HG03280 (cell line): ENCODE results near the gene SASS6.

Source experiments
- ATAC-seq: cut with Tn5 transposase; IDR thresholded peaks from one replicate; pipeline ENCODE4 v1.9.1; 2021; ENCODE audit warnings: mild to moderate bottlenecking, moderate library complexity; ENCODE audit not compliant: unreplicated experiment

The SASS6 gene

DNA sequence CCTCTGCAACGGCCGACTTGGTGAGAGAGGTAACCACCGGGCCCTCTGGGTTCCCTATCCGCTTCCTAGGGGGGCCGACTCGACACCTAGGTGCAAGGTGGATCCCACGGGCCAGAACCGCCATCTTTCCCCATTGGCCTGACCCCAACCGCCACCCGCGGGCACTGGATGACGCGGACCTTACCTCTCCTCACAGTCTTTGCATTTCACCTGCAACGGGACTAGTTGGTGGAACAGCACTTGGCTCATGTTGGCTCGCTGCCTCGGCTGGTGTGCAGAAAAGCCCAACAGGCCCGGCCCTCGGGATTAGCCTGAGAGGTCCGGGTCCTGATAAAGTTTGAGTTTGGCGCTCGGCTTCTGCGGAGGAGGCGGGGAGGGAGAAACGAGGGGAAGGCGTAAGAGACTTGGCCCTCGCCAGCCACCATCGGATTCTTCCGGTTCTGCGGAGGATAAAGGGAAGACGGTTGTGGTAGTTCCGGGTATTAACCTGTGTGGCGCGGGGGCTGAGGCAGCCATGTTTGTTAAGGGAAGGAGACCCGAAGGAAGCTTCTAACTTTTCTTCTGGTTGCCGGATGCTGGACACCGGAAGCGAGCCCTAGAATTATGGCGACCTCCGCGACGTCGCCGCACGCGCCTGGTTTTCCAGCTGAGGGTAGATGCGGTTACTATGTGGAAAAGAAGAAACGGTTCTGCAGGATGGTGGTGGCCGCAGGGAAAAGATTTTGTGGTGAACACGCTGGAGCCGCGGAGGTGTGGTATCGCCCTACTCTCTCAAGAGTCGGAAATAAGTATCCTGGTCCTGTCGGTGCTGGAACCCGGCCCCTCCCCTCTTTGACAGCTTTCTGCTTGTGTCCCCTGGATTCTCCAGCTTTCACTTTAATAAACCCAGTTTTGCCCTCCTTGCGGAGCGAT lies at the start of gene SASS6, which contains the start of gene TRMT13:
SASS6 (minus strand) TSS at position 365 of the 912 bp plus-strand sequence; CDS start at position 249, 116 bp downstream.
TRMT13 (plus strand) TSS at position 598 of the 912 bp plus-strand sequence; CDS start at position 604, 6 bp downstream.
- ATAC-seq = peak; percentile 88

GRCh38 chr1:100178091-100178490 lies 45.4 kb upstream of the SASS6 start, which contains the start of gene LRRC39:
Gene LRRC39 (minus strand): TSS chr1:100178256. CDS start chr1:100168516, 9,740 bp downstream.
- no peak for ATAC-seq

DNA sequence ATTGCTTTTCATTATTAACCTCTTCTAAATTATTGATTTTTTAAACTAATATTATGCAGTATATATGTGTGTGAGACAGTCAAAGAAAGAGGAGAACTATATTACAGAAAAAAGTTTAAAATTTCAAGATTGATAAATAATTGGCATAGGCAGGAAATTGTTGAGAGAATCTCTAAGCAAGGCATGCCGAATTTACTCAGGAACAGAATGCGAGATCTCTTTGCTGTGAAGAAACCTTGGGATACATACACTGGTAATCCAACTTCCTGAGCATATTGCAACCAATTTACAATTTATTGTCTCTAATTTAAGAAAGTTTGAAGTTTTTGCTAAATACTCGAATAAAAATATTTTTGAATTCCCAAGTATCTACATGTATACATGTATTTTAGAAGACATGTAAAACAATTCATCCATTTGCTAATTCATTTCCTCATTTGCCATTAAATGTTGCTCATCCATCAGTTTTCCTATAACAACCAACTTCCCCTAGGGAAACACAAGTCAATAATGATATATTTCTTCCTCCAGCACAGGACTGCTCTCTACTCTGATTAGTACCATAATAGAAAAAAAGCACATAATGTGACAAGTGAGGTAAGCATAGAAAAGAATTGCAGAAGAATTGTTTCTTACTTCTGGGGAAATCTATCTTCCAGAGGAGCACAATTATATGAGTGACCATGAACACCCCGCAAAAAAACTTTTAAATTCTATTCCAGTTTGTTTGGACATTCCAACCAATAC lies 44.7 kb upstream of the SASS6 start:
- ATAC-seq = no peak

DNA sequence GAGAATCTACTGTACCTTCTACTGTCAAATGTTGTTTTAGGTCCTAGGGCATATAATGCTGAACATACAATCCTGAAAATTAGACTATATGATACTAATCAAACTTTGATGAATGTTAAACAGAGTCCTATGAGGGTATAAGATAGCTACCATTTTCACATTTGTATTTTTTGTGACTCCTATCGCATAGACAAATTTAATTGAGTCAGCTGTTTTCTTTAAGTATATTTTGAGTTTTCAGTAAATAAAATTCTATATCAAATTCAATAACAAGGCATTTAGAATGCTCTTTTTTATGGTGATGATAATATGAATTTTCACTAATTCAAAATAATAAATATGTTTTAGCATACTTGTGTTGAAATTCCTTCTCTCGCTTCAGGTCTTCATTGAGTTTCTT lies 35.3 kb upstream of the SASS6 start:
- no peak for ATAC-seq

DNA sequence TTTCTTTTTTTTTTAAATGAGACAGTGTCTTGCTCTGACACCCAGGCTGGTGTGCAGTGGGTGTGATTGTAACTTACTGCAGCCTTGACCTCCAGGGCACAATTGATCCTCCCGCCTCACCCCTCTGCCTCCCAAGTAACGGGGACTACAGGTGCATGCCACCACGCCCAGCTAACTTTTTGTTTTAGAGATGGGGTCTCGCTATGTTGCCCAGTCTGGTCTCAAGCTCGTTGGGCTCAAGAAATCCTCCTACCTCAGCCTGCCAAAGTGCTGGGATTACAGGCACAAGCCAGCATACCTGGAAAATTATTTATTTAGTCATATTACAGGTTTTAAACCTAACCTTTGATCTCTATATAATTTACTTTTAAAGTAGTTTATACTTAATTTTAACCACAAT lies 32.0 kb upstream of the SASS6 start:
- ATAC-seq = no peak

GRCh38 chr1:100164216-100164615 lies 31.5 kb upstream of the SASS6 start:
- ATAC-seq = no peak

DNA sequence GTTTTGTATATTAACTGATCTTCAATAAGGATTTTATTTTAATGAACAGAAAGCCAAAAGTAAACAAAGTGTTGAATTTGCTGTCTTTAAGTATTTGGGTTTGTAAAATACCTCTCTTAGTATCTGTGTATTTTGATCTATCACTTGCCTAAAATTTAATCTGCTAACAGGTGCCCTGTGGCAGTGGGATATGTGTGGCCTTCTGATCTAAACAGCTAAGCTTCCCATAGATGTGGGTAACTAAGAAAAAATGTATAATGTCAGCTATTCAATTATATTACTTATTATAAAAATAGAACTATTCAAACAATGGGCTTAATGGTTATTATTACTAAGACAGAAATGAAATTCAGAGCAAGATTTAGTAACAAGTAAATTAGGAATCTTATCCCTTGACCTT lies 30.2 kb upstream of the SASS6 start:
- ATAC-seq = no peak

DNA sequence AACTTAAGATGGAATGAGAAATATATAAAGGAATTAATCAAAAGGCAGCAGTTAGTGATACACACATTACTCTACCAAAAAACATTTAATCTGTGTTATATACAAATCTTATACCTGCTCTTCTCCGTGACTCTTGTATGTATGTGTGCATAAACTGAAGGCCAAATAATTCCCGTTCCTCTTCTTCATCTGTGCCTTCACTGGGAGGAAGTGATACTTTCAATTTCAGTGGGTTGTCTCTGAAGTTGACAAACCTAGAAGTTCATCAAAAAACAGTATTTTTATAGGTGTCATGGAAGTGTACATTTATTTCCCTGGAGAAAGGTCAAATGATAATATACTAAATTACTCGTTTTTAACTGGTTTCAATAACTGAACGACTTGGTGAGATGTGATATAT lies 19.5 kb upstream of the SASS6 start:
- ATAC-seq = no peak

DNA sequence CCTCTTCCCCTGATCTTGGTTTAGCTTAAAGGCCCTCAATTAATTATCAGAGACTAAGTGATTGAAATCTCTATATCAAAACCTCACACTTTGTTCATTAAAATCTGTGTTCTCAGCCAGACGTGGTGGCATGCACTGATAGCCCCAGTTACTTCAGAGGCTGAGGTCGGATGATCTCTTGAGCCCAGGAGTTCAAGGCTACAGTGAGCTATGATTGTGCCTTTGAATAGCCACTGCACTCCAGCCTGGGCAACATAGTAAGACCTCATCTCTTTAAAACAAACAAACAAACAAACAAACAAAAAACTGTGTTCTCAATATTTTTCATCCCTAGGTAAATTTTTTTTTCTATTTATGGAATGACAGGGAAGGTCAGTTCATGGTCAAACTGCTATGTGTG lies 18.9 kb upstream of the SASS6 start:
- no peak for ATAC-seq

DNA sequence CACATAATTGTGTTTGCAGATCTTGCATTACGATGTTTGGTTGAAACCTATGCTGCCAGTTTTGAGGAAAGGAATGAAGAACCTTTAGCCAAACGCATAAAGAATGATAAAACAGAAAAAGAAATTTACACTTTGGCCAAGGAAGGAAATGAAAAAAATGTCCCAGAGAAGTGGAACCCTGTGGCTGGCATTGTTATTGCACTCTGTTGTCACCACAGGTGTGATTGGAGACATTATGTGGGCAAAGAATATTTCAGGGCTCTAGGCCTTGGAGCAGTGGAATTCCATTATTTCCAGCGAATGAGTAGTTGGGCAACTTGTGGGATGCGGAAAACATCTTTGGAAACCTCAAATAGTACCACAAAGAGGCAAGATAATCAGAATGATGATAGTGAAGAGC lies 15.1 kb upstream of the SASS6 start:
- no peak for ATAC-seq

- no peak for ATAC-seq
Observed at GRCh38 chr1:100146958-100147357, 14.2 kb upstream of the SASS6 start.

- ATAC-seq = no peak
Observed at GRCh38 chr1:100145116-100145515, 12.4 kb upstream of the SASS6 start.

GRCh38 chr1:100142343-100142742 lies 9.6 kb upstream of the SASS6 start:
- no peak for ATAC-seq

- no peak for ATAC-seq
Observed at GRCh38 chr1:100141192-100141591, 8.5 kb upstream of the SASS6 start.

DNA sequence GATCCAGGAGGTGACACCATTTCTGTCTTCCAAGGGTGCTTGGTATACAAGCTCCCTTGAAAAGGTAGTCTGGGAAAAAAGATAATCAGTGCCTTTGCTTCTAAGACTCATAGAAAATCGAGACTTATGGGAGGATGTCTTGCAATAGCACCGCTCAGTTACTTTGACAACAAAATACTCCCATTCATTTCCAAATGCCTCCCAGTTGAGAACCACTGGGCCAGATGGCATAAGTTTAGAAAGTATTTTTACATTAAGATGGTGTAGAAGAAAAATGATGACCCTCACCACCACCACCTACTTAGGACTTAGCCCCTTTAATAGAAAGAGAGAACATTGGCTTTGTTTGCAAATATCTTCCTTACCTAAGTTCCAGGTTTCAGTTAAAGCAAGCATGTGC lies 4.9 kb upstream of the SASS6 start:
- no peak for ATAC-seq

DNA sequence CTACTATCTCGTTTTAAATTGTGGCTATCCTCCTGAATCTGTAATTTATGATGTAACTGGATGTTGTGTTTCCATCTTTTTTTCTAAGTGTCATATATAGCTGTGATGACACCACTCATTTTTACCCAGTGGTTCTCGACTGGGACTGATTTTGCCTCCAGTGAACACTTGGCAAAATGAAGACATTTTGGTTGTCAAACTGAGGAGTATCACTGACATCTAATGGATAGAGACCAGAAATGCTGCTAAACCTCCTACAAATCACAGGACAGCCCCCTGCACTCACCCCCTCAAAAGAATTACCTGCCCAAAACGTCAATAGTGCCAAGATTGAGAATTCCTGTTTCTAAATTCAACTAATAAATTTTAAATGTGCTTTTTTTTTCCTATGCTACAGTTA lies 2.1 kb upstream of the SASS6 start:
- no peak for ATAC-seq

DNA sequence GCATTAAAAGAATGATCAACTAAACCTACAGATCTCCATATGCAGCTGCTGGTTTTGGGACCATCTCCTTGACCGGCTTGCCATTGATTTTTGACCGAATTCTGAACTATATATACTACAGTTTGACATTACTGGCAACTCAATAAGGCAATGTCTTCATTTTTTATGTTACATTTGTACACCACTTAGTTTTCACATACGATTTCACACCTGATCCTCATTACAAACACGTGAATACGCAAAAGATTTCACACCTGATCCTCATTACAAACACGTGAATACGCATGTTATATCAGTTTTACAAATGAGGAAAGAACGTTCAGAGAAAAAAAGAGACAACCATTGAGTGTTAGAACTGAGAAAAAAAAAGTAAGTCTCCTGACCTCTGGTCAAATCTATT lies 1.1 kb downstream of the SASS6 start:
- no peak for ATAC-seq

- no peak for ATAC-seq
Observed at GRCh38 chr1:100130552-100131077, 2.1 kb downstream of the SASS6 start.

DNA sequence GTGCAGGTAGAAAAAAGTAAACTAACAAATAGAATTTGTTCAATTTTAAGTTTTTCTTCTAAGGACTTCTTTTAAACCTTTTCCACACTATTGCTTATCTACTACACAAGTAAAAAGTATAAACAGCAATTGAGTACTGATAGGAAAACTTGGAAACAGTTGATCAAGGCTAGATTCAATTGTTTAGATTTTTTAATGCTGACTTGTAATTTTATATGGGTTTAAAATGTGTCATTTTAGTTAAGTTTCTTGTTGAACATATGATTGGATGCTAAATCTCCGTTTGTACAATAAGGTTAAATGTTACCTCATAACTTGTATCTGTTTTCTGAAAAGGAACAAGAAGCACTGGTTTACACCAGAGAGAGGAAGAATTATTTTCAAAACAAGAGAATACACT lies 5.5 kb downstream of the SASS6 start:
- ATAC-seq = no peak

DNA sequence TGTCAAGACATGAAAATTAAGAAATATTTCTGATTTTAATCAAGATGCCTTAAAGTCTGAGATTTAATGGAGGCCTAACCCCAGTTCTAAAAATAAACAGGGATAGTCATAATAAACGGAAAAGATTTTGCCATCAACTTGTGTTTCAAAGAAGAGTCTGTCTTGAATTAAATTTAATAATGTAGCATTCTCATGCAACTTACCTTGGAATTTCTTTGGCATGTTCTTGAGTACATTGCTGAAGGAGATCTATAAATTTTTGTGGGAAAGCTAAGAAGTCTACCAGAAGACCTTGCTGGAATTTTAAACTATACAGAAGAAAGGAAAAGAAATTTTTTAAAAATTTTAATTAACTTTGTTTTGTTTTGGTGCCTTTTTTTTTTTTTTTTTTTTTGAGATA lies 10.6 kb downstream of the SASS6 start:
- no peak for ATAC-seq

DNA sequence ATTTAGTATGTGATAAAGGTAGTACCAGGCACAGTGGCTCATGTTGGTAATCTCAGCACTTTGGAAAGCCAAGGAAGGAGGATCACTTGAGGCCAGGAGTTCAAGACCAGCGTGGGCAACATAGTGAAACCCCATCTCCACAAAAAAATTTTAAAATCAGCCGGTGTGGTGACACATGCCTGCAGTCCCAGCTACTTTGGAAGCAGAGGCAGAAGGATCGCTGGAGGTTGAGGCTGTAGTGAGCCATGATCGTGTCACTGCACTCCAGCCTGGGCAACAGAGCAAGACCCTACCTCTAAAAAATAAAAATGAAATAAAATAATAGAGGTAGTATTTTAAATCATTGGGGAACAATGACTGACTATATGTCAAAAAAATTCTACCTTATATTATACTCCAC lies 17.2 kb downstream of the SASS6 start:
- no peak for ATAC-seq
